DND-41 (cell line): Measurements from ENCODE around the gene ECHDC3.

Experiments
- ATAC-seq: fragments of 200-7000 bp; cut with Tn5 transposase; 3 replicates; pipeline ENCODE4 v1.9.1; 2021; ENCODE audit warnings: low read depth; ENCODE audit not compliant: insufficient read depth
- DNase-seq: peaks from one replicate; pipeline ENCODE4 v3.0.0-alpha.2; 2020
- H2AFZ ChIP-seq: 2 replicates; pipeline ENCODE4 v1.6.0; 2012; ENCODE audit warnings: low read depth, low read length
- H3K27ac ChIP-seq: 2 replicates; pipeline ENCODE4 v1.5.1; 2012; ENCODE audit warnings: low read length, inconsistent platforms
- H3K27me3 ChIP-seq: fragments of 200-600 bp; sonication (generic); 2 replicates; pipeline ENCODE4 v1.6.0; 2012; ENCODE audit warnings: low read length, mild to moderate bottlenecking, inconsistent platforms; ENCODE audit not compliant: insufficient read depth, poor library complexity
- H3K36me3 ChIP-seq: 2 replicates; pipeline ENCODE4 v1.5.1; 2012; ENCODE audit warnings: low read length, inconsistent platforms; ENCODE audit not compliant: insufficient read depth
- H3K4me1 ChIP-seq: 2 replicates; pipeline ENCODE4 v1.5.1; 2012; ENCODE audit warnings: mild to moderate bottlenecking, low read length; ENCODE audit not compliant: insufficient read depth
- H3K4me2 ChIP-seq: 2 replicates; pipeline ENCODE4 v1.6.0; 2012; ENCODE audit warnings: mild to moderate bottlenecking, moderate library complexity, low read length, inconsistent platforms; ENCODE audit not compliant: insufficient read depth
- H3K4me3 ChIP-seq, 2 experiments: fragments of 200-600 bp in 1 of 2; shearing (Covaris generic) in 1 of 2; 2 replicates each; pipeline ENCODE4 v1.5.1; 2012 to 2016; ENCODE audit warnings: inconsistent platforms in 2 of 2, low read length in 2 of 2, mild to moderate bottlenecking in 2 of 2, low read depth in 1 of 2, moderate library complexity in 1 of 2
- H3K79me2 ChIP-seq: 2 replicates; pipeline ENCODE4 v1.6.0; 2012; ENCODE audit warnings: low read length, inconsistent platforms; ENCODE audit not compliant: insufficient read depth
- H3K9ac ChIP-seq: 2 replicates; pipeline ENCODE4 v1.6.0; 2012; ENCODE audit warnings: low read depth, mild to moderate bottlenecking, inconsistent platforms, low read length, moderate library complexity
- H3K9me3 ChIP-seq: 2 replicates; pipeline ENCODE4 v1.5.1; 2012; ENCODE audit warnings: low read length, moderate library complexity, mild to moderate bottlenecking, inconsistent platforms; ENCODE audit not compliant: insufficient read depth, severe bottlenecking
- H4K20me1 ChIP-seq: 2 replicates; pipeline ENCODE4 v1.6.0; 2012; ENCODE audit warnings: low read length; ENCODE audit not compliant: insufficient read depth
- CTCF ChIP-seq: IDR thresholded peaks from 2 replicates; pipeline ENCODE4 v1.5.1; 2012; ENCODE audit warnings: borderline replicate concordance, low read length, moderate library complexity, mild to moderate bottlenecking; ENCODE audit not compliant: poor library complexity, severe bottlenecking; ENCODE audit errors: extremely low read depth
- EZH2 ChIP-seq: IDR thresholded peaks from 3 replicates; pipeline ENCODE4 v1.6.1; 2012; ENCODE audit warnings: borderline replicate concordance, low read depth, mild to moderate bottlenecking, moderate library complexity, low read length, inconsistent platforms; ENCODE audit not compliant: severe bottlenecking

The ECHDC3 gene

GRCh38 chr10:11763501-11763861 is 21.3 kb downstream of the ECHDC3 start:
- TF ChIP-seq EZH2 (no peak), CTCF (no peak)
- no peak overlapping the region for H3K4me3 ChIP-seq
- DNase-seq (no peak), ATAC-seq (no peak)
- H3K4me2 ChIP-seq, result no peak overlapping the region
- H3K4me1 ChIP-seq, result no peaks in the 10 kb centered on the region
- H3K27ac ChIP-seq, result no peak overlapping the region
- H3K9me3 ChIP-seq, result no peaks in the 10 kb centered on the region
- H3K36me3 ChIP-seq, result no peaks in the 10 kb centered on the region
- no peaks in the 10 kb centered on the region for H3K79me2 ChIP-seq
- no peak overlapping the region for H3K9ac ChIP-seq
- H2AFZ ChIP-seq, result no peak overlapping the region
- H3K27me3 ChIP-seq, result no peaks in the 10 kb centered on the region
- no peaks in the 10 kb centered on the region for H4K20me1 ChIP-seq

- H2AFZ ChIP-seq, result no peak overlapping the region
- H3K27me3 ChIP-seq, result no peaks in the 10 kb centered on the region
- no peak overlapping the region for H3K27ac ChIP-seq
- H3K4me3 ChIP-seq, result no peak overlapping the region
- no peaks in the 10 kb centered on the region for H3K36me3 ChIP-seq
- no peak for TF ChIP-seq EZH2
- TF ChIP-seq CTCF, result no peak
- H4K20me1 ChIP-seq, result no peaks in the 10 kb centered on the region
- no peak overlapping the region for H3K4me2 ChIP-seq
- ATAC-seq, result no peak
- H3K79me2 ChIP-seq, result no peaks in the 10 kb centered on the region
- H3K9me3 ChIP-seq, result no peaks in the 10 kb centered on the region
- H3K4me1 ChIP-seq, result no peaks in the 10 kb centered on the region
- no peak overlapping the region for H3K9ac ChIP-seq
- DNase-seq, result no peak
Observed at GRCh38 chr10:11765141-11765540, 23.0 kb downstream of the ECHDC3 start.

GRCh38 chr10:11772575-11773288 is 30.6 kb downstream of the ECHDC3 start:
- Histone ChIP-seq H3K36me3 (no peaks in the 10 kb centered on the region), H3K4me2 (no peak overlapping the region), H3K79me2 (no peaks in the 10 kb centered on the region), H3K4me3 (no peak overlapping the region), H3K27ac (no peak overlapping the region), H3K4me1 (no peaks in the 10 kb centered on the region), H4K20me1 (no peaks in the 10 kb centered on the region), H3K9ac (no peak overlapping the region), H3K27me3 (peaks cover 5% of the 10 kb centered on the region), H2AFZ (no peak overlapping the region), H3K9me3 (no peaks in the 10 kb centered on the region)
- ATAC-seq (no peak), DNase-seq (no peak)
- TF ChIP-seq EZH2, result no peak
- no peak for TF ChIP-seq CTCF
